Loucy (cell line): ENCODE measurements around the gene TARDBP.
"Not testable (repeated sequence)": the region's sequence is repeated elsewhere in the genome, so short reads cannot be mapped to it uniquely, and the experiment has no call there.

Experiments used
- H2AFZ ChIP-seq: fragments of 200-600 bp; sonication (generic); 2 replicates; pipeline ENCODE4 v1.6.0; 2016; ENCODE audit warnings: antibody characterized with exemption, mild to moderate bottlenecking, low read length, moderate library complexity
- H3F3A ChIP-seq: fragments of 200-600 bp; 2 replicates; pipeline ENCODE4 v1.6.0; 2016; ENCODE audit warnings: antibody characterized with exemption, low read depth, mild to moderate bottlenecking
- H3K27me3 ChIP-seq: fragments of 200-600 bp; sonication (generic); 2 replicates; pipeline ENCODE4 v1.6.1; 2014; ENCODE audit warnings: low read length, mild to moderate bottlenecking; ENCODE audit not compliant: insufficient read depth, poor library complexity, severe bottlenecking
- H3K36me3 ChIP-seq: fragments of 200-600 bp; sonication (generic); 2 replicates; pipeline ENCODE4 v1.6.1; 2016; ENCODE audit warnings: low read length; ENCODE audit not compliant: insufficient read depth
- H3K4me1 ChIP-seq: fragments of 200-600 bp; sonication (generic); 2 replicates; pipeline ENCODE4 v1.5.1; 2014; ENCODE audit warnings: low read length, mild to moderate bottlenecking; ENCODE audit not compliant: insufficient read depth, poor library complexity, severe bottlenecking
- H3K4me2 ChIP-seq: fragments of 200-600 bp; sonication (generic); 2 replicates; pipeline ENCODE4 v1.6.0; 2014; ENCODE audit warnings: antibody characterized with exemption, low read length, low read depth, mild to moderate bottlenecking; ENCODE audit not compliant: poor library complexity, severe bottlenecking
- H3K4me3 ChIP-seq: fragments of 200-600 bp; sonication (generic); 2 replicates; pipeline ENCODE4 v1.5.1; 2014; ENCODE audit warnings: low read length, mild to moderate bottlenecking, mixed read lengths; ENCODE audit not compliant: poor library complexity, severe bottlenecking
- H3K79me2 ChIP-seq: fragments of 200-600 bp; sonication (generic); 2 replicates; pipeline ENCODE4 v1.6.1; 2014; ENCODE audit warnings: low read length; ENCODE audit not compliant: insufficient read depth
- H3K9ac ChIP-seq: fragments of 200-600 bp; sonication (generic); 2 replicates; pipeline ENCODE4 v1.6.0; 2014; ENCODE audit warnings: mild to moderate bottlenecking, low read depth, low read length, moderate library complexity; ENCODE audit not compliant: poor library complexity, severe bottlenecking
- H3K9me2 ChIP-seq: fragments of 200-600 bp; sonication (generic); replicated peaks from 2 replicates; pipeline ENCODE4 v1.6.1; 2016; ENCODE audit warnings: low read depth, low read length, mixed read lengths
- H3K9me3 ChIP-seq: fragments of 200-600 bp; sonication (generic); 2 replicates; pipeline ENCODE4 v1.6.1; 2014; ENCODE audit warnings: mild to moderate bottlenecking, antibody characterized with exemption, low read length, low read depth; ENCODE audit not compliant: insufficient read depth
- H4K20me1 ChIP-seq: fragments of 200-600 bp; sonication (generic); 2 replicates; pipeline ENCODE4 v1.6.0; 2014; ENCODE audit warnings: antibody characterized with exemption, low read length, mild to moderate bottlenecking; ENCODE audit not compliant: insufficient read depth, poor library complexity, severe bottlenecking
- CTCF ChIP-seq: fragments of 200-600 bp; sonication (generic); conservative IDR thresholded peaks from 2 replicates; pipeline ENCODE4 v1.5.1; 2014; ENCODE audit warnings: mild to moderate bottlenecking, antibody characterized with exemption, low read length
- EZH2phosphoT487 ChIP-seq: fragments of 200-600 bp; IDR thresholded peaks from 2 replicates; pipeline ENCODE4 v1.6.1; 2018; ENCODE audit warnings: antibody characterized with exemption, mild to moderate bottlenecking, moderate library complexity, borderline replicate concordance

The TARDBP gene

DNA sequence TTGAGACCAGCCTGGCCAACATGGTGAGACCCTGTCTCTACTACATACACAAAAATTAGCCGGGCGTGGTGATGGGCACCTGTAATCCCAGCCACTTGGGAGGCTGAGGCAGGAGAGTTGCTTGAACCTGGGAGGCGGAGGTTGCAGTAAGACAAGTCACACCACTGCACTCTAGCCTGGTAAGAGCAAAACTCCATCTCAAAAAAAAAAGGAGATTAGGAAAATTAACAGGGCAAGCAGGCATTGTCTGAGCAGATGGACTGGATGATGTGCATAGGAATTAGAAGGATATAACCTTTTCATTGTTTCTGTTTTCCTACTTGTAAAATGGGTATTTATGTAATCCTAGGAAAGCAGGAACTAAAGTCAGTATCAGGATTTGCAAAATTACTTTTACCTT lies 15.6 kb downstream of the TARDBP start:
- H4K20me1 ChIP-seq: peaks cover 28% of the 10 kb centered on the region

DNA sequence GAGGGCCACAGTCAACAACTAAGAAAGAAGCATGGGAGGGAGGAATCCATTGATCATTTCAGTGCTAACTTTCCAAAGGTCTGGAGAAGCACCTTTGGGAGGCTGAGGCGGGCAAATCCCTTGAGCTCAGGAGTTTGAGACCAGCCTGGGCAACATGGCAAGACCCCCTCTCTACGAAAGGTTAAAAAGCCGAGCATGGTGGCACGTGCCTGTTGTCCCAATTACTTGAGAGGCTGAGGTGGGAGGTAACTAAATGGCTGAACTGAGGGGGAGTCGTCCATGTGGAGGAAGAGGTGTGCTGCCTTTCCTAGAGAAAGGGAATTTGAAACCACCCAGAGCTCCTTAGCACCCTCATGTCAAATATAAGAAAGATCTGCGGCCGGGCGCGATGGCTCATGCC lies 18.4 kb downstream of the TARDBP start:
- no peak overlapping the region for H3K4me3 ChIP-seq
- no peaks in the 10 kb centered on the region for H3K9me3 ChIP-seq
- no peaks in the 10 kb centered on the region for H3K9me2 ChIP-seq
- H3K4me2 ChIP-seq: no peak overlapping the region
- TF ChIP-seq CTCF: no peak
- TF ChIP-seq EZH2phosphoT487: no peak
- H3K27me3 ChIP-seq: no peaks in the 10 kb centered on the region
- no peak overlapping the region for H3K9ac ChIP-seq
- H3K36me3 ChIP-seq: peaks cover 21% of the 10 kb centered on the region; the same call in 1 of the 2 replicates
- no peaks in the 10 kb centered on the region for H3K4me1 ChIP-seq
- H2AFZ ChIP-seq: no peak overlapping the region
- H4K20me1 ChIP-seq: peaks cover 9% of the 10 kb centered on the region
- H3K79me2 ChIP-seq: no peaks in the 10 kb centered on the region
- H3F3A ChIP-seq: no peaks in the 10 kb centered on the region

More for the DNA sequence above, 15.6 kb downstream of the TARDBP start:
- H3K9ac ChIP-seq: no peak overlapping the region
- H2AFZ ChIP-seq: no peak overlapping the region
- H3K27me3 ChIP-seq: no peaks in the 10 kb centered on the region
- no peaks in the 10 kb centered on the region for H3K4me1 ChIP-seq
- no peak for TF ChIP-seq CTCF
- TF ChIP-seq EZH2phosphoT487: no peak
- H3K4me2 ChIP-seq: no peak overlapping the region
- H3K4me3 ChIP-seq: no peak overlapping the region
- H3K9me3 ChIP-seq: no peaks in the 10 kb centered on the region
- no peaks in the 10 kb centered on the region for H3F3A ChIP-seq
- no peaks in the 10 kb centered on the region for H3K9me2 ChIP-seq
- H3K36me3 ChIP-seq: peaks cover 50% of the 10 kb centered on the region; the same call in 1 of the 2 replicates
- H3K79me2 ChIP-seq: peaks cover 6% of the 10 kb centered on the region; the same call in 1 of the 2 replicates

DNA sequence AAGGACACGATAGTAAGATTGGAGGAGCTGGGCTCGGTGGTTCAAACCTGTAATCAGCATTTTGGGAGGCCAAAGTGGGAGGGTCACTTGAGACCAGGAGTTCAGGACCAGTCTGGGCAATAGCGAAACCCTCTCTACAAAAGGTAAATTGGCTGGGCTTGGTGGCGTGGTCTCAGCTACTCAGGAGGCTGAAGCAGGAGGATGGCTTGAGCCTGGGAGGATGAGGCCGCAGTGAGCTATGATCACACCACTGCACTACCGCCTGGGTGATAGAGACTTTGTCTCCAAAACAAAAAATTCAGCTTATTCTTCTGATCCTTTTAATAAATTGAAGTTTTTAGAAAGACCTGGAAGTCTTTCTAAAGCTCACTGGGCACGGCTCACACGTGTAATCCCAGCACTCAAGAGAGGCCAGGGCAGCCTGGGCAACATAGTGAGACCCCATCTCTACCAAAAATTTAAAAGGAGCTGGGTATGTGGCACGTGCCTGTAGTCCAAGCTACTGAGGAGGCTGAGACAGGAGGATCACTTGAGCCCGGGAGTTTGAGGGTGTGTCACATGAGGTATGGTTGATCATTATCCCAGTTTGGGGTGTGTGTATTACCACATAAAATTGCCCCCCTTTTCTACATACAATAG lies 19.3 kb downstream of the TARDBP start:
- H3K9ac ChIP-seq: no peak overlapping the region
- H3K4me2 ChIP-seq: no peak overlapping the region
- no peaks in the 10 kb centered on the region for H3F3A ChIP-seq
- no peaks in the 10 kb centered on the region for H3K9me2 ChIP-seq
- H4K20me1 ChIP-seq: peaks cover 4% of the 10 kb centered on the region
- H3K4me3 ChIP-seq: no peak overlapping the region
- no peak for TF ChIP-seq EZH2phosphoT487
- TF ChIP-seq CTCF: no peak; the same call in 1 of the 2 replicates
- H3K36me3 ChIP-seq: peaks cover 12% of the 10 kb centered on the region; the same call in 1 of the 2 replicates
- no peaks in the 10 kb centered on the region for H3K79me2 ChIP-seq
- no peaks in the 10 kb centered on the region for H3K27me3 ChIP-seq
- H2AFZ ChIP-seq: no peak overlapping the region
- no peaks in the 10 kb centered on the region for H3K4me1 ChIP-seq
- no peaks in the 10 kb centered on the region for H3K9me3 ChIP-seq

- peak overlapping the region; percentile 65; the same call in 1 of the 2 replicates for H2AFZ ChIP-seq
- not testable (repeated sequence) for H3K9me2 ChIP-seq, H3K36me3 ChIP-seq, H4K20me1 ChIP-seq, H3K79me2 ChIP-seq, H3K4me3 ChIP-seq, H3K4me2 ChIP-seq, H3K27me3 ChIP-seq, H3K4me1 ChIP-seq, H3K9me3 ChIP-seq, H3K9ac ChIP-seq, H3F3A ChIP-seq
Measured at GRCh38 chr1:11037019-11037739, 24.7 kb downstream of the TARDBP start.
